SIG-M5 (cell line): ENCODE measurements around the gene WNK4.

ENCODE experiments used
- DNase-seq: peaks from one replicate; lab custom pipeline; 2025; lab: John Stamatoyannopoulos, UW

The WNK4 gene

DNA sequence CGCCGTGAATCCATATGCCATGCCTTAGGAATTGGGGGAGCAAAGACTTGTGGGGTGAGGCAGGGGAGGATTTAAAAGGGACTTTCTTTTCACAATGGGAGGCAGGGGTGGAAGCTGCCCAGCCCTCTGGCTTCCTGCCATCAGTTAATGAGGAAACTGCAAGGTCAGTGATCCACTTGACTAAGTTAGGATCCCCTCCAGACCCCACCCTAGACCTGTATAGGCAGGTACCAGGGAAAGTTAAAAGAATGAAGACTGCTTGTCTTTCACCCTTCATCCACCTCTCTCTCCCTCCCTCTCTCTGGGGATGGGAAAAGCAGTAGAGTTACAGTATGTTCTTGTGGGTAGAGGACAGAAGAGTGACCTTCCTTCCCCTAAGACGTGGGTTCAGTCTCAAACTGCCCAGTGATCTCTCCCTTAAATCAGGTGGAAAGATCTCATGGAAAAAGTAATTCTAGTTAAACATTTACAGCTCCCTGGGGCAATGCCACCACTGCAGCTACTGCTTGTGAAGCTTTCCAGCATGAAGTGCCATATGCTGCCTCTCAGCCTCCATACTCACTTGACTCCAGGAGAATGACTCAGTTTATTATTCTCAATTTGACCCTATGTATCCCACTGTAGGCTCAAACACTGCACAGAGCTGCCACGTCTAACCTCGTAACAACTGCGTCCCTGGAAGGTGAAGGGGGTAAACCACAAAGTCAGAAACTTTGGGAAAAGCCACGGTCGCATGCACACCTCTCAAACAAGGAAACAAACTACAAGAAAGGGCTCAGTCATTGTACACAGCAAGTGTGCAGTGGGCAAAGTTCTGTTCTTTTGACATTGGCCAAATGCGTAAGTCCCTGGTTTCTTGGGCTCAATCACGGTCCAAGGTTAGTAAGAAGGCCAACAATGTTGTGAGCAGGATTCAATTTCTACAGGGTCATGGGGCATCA is 16.9 kb downstream of the WNK4 start:
- no peak for DNase-seq

DNA sequence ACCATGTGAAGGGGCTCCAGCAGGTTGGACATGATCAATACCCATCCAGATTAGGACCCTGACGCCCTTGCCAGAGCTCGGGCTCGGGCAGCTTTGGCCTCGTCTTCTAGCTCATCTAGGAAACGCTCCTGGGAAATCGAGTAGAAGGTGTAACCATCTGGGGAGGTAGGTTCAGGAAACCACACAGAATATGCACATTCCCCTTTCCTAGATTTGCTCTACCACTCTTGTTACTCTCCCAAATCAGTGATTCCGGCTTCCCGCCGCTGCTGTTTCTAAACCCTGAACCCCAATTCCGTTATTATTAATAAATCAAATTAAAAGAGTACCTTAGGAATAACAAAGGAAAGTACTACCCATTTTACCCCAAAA is 17.6 kb downstream of the WNK4 start:
- no peak for DNase-seq

DNA sequence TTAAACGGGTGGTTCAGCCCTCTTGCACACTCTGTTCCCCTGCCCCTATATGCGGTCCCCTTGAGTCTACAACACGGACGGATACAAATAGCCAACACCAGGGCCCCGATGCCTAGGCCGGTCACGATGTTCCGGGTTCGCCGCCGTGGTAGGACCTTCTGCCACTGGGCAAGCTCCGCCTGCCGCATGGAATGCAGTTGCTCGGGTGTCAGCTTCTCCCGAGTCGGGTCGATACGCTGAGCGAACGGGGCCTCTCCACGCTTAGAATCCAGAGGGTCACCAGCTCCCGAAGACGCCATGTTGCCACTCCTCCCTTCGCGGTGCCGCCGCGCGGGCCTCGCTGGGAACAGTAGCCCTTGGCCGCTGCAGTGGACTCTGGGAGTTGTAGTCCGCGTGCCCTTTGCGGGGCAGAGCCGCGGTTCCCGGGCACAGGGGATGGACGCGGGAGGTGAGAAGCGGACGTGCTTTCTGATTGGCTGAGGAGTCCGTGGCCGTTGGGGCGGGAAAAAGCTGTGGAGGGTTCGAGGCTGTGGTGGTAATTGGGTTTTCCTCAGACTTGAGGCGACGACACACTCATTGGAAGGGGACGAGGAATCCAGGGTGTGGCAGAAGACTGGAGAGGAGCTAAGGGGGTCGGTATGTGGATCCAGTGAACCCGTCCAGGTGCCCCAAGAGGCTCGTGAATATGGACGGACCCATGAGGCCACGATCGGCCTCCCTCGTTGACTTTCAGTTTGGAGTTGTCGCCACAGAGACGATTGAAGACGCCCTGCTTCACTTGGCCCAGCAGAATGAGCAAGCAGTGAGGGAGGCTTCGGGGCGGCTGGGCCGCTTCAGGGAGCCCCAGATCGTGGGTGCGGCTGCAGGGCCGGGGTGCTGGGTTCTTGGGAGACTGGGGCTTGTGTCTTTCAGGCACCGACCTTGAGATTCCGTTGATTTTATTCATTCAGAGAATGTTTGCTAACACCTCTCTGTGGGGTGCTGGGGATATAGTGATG is 18.3 kb downstream of the WNK4 start, which contains the start of the genes CNTD1 and COA3:
Gene CNTD1 (plus strand): TSS at position 479 of the 998 bp plus-strand sequence. CDS start 207 bp downstream, at position 686.
Gene COA3 (minus strand): TSS at position 322 of the 998 bp plus-strand sequence. CDS start 23 bp downstream, at position 299.
- DNase-seq: no peak

DNA sequence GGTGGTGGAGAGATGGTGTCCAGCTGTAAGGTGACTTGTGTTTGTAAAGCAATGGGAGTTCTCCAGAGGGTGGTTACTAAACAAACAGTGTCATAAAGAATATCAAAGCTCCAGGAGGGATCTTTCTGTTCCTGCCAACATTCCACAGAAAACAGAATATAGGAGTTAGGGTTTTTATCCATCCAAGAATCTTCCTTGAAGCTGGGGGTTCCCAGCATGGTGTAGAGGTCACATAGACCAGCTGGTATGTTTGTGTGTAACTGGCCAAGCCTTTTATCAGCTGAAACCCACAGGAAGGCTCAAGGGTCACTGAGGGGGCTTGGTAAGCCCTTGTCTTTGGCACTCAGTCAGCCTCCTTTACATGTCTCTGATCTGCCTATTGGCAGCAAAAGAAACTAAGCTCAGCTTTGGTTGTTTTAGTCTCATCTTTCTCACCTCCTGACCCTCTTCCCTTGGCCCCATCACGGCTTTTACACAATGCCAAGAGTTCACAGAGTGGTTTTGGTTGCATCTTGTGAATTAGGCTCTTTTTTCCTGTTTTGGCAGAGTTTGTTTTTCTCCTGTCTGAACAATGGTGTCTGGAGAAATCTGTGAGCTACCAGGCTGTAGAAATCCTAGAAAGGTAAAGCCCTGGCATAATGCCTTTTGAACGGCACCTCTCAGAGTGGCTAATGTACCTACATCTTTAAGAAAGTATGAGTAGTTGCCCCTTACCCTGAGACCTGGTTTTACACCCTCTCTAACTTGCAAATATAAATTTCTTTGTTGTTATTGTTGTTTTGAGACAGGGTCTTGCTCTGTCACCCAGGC is 22.9 kb downstream of the WNK4 start:
- DNase-seq: no peak

DNA sequence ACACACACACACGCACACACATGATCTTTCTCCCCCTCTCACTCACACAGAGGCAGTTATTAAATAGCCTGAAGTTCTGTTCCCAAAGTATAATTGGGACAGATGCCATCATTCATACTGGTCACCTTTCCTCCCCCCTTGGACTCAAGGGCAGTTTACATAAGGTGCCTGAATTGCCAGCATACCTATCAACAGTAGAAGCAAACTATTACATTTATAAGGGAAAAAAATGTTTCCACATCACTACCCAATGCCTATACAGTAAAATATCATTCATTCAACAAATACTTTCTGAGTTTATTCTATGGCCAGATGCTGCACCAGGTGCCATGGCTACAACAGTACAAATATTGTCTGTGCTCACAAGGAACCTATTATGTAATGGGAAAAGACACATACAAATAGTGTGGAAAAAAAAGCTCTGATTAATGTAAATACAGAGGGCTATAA is 24.5 kb downstream of the WNK4 start:
- DNase-seq: no peak

DNA sequence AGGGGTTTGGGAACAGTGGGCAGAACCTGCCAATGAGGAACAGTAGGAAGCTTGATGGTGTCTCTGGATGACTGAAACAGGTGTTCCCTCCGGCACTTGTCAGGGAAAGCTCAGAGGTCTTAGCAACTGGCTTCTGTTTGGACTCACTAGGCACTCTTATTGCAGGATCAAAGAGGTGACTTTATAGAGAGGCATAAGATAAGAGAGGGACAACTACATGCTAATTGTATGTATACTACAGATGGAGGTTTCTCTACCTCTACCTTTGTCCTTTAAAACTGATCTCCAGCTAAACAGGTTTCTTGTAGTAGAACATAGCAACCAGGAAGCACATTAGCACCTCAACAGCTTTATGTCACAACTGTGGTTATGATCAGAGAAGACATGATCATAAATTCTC is 25.8 kb downstream of the WNK4 start:
- DNase-seq: no peak

DNA sequence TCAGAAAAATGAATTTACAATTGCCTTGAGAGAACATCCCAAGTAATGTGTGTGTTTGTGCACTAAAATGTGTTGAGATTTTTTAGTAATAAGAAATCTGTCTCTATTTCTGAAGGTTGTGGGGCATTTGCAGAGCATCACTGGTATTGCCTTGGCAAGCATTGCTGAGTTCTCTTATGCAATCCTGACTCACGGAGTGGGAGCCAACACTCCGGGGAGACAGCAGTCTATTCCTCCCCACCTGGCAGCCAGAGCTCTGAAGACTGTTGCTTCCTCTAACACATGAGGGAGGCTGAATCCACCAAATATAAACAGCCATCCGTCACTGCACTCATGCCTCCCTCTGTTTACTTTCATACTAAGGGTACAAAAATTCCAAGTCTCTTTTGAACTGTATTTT is 28.8 kb downstream of the WNK4 start:
- no peak for DNase-seq

DNA sequence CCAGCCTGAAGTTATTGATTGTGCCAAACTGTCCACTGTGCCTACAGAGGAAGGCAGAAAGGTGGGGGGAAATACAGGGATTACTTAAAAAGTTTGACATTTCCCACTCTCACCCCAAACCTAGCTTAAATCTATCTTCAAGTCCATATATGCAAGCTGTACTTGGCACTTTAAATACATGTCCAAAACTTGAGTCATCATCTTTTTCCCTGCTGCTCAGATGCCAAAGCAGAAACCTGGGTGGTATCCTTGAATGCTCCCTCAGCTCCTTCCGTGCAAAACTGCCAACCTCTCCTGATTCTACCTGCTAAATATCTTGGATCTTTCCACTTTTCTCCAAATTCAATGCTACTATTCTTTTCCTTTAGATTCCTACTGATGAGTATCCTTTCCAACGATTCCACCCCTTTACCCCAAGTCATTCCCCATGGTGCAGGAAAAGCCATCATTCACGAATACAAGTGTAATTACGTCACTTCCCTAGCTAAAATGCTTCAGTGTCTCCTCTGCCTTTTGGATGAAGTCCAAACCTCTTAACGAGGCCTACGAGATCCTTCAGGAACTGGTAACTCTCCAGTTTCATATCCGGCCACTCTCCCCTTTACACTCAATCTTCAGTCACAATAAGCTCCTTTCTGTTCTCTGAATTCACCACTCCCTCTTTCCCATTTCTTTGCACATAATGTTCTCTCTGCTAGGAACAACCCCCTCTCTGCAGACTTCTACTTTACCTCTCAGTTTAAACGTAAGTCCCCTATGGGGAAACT is 34.4 kb downstream of the WNK4 start:
- DNase-seq: no peak

DNA sequence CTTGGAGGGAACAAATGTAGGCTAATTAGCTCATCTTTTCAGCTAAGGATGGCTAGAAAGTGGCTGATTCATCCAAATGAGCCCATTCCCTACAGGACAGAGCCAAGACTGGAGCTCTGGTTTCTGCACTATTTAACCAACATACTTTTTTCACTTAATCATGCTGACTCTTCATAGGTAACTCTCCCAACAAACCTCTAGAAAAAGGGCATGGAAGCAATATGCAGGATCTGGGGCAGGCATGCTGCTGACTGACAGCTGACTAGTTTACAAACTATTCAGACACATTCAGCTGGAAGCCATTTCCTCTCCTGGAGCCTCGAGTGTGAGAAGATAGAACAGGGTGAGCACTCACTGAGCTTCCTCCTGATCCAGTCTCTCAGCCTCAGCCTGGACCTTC is 37.5 kb downstream of the WNK4 start:
- no peak for DNase-seq

DNA sequence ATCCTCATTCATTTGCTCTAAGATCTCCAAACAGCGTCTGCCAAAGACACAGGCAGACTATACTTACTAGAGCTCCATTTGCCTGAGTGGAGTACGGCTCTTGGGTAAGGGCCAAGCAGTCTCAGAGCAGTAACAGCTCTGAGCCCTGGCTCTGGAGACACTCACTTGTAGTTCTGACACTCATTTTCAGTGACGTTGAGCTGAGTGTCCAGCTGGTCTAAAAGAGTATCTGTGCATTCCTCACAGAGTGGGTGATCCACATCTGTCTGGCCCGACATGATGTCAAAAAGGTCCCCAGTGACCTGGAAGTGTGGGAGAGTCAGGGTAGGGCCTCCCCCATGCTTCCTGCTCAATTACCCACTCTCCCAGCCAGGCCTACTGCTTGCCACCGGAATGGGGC is 38.0 kb downstream of the WNK4 start:
- no peak for DNase-seq

DNA sequence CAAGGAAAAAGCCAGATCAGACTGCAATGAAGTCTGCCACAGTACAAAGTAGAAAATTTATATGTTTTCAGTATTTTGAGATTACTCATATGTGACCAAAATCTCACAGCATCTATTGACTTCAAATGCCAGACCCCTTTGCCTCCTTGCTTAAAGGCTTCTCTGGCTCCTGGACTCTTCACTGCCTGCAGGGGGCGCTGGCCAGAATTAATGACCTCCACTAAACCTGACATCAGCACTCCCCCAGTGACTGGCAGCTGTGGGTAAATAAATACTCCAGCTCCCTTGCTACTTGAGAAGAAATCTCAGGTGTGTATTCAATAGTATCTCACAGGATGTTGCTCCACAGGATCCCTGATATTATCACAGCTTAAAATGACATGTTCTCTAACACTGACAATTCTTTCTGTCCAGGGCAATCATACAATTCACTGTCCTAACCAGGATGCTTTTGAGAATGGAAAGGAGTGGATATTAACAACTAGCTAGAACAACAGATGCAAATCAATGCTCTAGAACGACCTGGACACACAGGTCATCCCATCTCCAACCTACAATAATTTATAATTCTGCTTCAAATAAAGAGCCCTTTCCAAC is 39.6 kb downstream of the WNK4 start:
- no peak for DNase-seq

DNA sequence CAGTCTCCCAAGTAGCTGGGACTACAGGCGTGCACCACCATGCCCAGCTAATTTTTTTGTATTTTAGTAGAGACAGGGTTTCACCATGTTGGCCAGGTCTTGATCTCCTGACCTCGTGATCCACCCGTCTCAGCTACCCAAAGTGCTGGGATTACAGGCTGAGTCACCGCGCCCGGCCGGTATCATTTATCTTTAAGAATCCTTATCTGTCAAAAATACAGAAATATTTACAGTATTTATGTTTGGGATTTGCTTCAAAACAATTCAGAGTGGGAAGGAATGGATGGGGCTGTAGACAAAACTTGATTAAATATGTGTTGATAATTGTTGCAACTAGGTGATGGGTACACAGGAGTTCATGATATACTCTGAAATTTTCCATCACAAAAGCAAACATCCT is 40.8 kb downstream of the WNK4 start:
- DNase-seq: no peak

DNA sequence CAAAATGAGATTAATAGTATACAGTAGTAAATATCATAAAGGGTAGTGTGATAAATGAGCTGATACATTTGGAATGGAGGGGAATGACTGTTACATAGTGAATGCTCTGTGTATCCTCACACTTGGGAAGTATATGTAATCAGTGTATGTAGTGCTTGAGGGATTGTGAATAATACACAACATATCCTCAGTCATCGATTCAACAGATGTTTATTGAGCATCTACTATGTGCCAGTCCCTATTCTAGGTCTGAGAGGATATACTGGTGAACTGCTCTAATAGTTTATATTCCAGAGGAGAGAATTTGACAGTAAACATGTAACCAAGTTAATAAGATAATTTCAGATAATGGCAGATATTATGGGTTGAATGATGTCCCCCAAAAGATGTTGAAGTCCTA is 47.1 kb downstream of the WNK4 start:
- no peak for DNase-seq

DNA sequence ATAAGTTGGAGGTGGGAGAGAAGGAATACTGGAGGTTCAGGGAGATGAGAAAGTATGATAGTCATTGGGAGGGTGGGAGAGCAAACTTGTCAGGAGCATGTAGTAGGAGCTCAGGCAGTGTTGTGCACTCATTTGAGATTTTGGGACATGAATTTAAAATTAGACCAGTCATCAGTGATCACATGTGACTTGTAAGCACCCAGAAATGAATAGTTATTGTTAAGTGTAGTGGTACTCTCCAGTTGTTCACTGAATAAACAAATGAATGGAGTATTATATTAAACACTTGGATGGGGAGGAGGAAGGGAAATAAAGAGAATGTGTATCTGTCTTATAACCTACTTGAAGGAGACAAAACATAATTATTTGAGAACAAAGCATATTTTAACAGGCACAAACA is 50.6 kb downstream of the WNK4 start:
- no peak for DNase-seq

DNA sequence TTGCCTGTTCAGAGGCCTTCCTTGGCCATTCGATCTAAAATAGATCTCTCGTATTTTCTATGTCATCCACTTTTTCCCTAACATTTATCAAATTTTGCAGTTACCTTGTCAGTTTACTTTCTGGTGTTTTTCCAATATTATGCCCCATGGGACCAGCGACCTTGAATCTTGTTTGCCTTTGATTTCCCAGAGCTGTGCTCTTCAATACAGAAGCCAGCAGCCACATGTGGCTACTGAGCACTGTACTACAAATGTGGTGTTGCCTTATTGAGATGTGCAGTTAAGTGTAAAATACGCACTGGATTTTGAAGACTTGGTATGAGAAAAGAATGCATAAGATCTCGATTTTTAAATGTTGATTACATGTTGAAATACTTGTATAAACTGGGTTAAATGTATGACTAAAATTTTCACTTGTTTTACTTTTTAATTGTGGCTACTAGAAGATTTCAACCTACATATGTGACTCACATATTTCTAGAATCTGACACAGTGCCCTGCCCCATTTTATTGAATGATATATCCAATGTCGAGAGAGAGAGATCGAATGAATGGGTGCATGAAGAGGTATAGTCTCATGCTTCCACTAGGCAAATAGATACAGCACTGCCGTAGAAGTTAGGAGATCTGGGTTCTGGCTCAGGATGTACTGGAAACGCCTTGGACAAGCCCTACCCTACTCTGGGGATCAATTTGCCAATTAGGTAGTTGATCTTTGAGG is 52.0 kb downstream of the WNK4 start:
- DNase-seq: no peak

DNA sequence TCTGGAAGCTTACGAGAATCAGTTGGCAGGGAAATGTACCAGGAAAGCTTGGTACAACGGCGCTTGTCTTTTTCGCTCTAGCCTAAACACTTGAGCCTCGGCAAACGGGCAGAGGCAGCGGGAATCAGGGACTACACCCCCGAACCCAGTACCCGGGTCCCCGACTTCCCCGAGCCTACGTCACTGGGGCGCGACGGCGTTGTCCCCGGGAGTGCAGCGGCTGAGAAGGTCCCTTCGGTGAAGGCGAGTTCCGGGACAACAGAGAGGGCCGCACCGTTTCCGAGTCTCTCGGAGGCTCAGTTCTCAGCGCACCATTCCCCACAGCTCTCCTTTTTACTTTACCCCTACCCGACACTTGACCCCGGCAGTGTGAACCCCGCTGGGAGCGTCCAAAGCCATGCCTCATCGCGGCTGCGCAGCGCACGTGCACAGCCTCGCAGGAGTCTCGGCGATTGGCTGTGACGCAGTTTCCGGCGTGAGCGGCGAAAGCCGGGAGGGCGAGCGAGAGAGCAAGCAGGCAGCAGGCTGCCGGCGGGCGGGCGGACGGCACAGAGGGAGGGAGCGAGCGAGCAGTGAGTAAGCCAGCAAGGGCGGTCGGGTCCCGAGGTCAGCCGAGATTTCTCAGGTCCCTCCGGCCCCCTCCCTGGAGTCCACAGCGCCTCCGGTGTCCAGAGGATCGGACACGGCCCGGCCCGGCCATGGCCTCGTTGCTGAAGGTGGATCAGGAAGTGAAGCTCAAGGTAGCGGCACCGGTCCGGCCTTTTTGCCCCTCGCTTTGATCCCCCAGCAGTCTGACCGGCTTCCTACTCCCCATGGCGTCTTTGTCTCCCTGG is 52.7 kb downstream of the WNK4 start, which contains the start of gene PSME3:
Gene PSME3 (plus strand): TSS at position 464 of the 833 bp plus-strand sequence. CDS start 235 bp downstream, at position 699.
- DNase-seq: no peak

DNA sequence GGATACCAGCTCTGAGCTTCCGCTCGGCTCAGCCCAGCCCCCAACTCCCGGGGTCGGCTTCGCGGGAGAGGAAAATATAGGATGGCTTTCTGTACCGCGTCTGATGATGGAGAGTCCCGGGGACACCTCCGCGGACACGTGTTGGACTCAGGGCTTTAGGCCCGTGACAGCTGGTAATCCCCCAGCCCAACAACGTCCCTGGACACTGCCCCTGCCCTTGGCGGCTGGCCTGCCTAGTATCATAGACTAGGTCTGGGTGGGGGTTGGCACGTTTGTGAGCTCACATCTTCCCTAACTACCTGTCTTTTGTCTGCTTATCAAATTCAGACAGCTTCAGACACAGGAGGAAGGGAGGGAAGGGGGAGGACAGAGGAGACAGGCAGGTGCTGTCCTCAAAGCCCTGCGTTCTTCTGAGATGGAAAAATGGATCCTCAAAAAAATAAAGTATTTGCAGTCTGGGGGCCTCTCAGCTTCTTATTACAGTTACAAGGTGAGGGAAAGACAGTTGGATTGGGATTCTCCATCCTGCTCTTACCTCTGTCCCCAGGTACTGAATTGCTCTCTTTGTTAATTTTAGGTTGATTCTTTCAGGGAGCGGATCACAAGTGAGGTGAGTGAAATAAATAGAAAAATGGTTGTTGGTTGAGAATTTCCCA is 53.5 kb downstream of the WNK4 start:
- DNase-seq: no peak

DNA sequence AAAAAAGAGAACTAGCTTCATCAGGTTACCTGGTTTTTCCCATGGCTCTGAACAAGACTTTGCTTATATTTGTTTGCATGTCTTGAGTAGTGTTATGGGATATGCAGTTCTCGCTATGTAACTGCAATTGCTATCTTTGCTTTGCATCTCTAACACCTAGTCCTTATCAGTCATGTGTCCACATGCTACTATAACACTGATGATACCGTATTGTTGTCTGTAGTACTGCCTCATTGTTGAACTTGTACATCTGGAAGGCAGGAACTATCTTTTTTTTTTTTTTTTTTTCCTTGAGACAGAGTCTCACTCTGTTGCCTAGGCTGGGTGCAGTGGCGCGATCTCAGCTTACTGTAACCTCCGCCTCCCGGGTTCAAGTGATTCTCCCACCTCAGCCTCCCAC is 55.3 kb downstream of the WNK4 start:
- DNase-seq: no peak
